Kidney (tissue), 14 donors: ENCODE results near the gene ACKR3. TPM values are rescaled to one million over a fixed set of nuclear protein-coding genes. Genes with fewer than 3 reads are reported as not detected.

Experiments used
- DNase-seq, 5 donors: peaks; one replicate each; pipeline ENCODE4 v3.0.0-alpha.2; 2013 to 2020
- FAIRE-seq: peaks from 2 replicates; lab custom pipeline; 2012; peaks lifted over from hg19 to GRCh38; lab: Jason Lieb, UNC
- H3K27ac ChIP-seq, 2 donors: one replicate each; pipeline ENCODE4 v1.7.0; 2013; ENCODE audit warnings: low read depth in 2 of 2, low read length in 2 of 2, inconsistent platforms in 1 of 2
- H3K27me3 ChIP-seq: one replicate; pipeline ENCODE4 v1.7.1; 2013; ENCODE audit warnings: low read length, inconsistent platforms; ENCODE audit not compliant: control insufficient read depth, insufficient read depth
- H3K36me3 ChIP-seq, 3 donors: one replicate each; pipeline versions ENCODE4 v1.7.0 to v1.7.1; 2013; ENCODE audit warnings: low read length in 3 of 3, control low read depth in 1 of 3, inconsistent platforms in 1 of 3; ENCODE audit not compliant: insufficient read depth in 3 of 3, control insufficient read depth in 2 of 3
- H3K4me1 ChIP-seq, 3 donors: one replicate each; pipeline versions ENCODE4 v1.7.0 to v1.7.1; 2013; ENCODE audit warnings: low read length in 3 of 3, inconsistent platforms in 1 of 3, low read depth in 1 of 3; ENCODE audit not compliant: control insufficient read depth in 2 of 3, insufficient read depth in 2 of 3
- H3K4me3 ChIP-seq, 3 donors: one replicate each; pipeline versions ENCODE4 v1.7.0 to v1.8.1; 2013; ENCODE audit warnings: low read length in 3 of 3, control low read depth in 1 of 3, inconsistent platforms in 1 of 3
- H3K9ac ChIP-seq, 3 donors: one replicate each; pipeline versions ENCODE4 v1.7.0 to v1.7.1; 2013; ENCODE audit warnings: low read length in 3 of 3, control low read depth in 1 of 3, inconsistent platforms in 1 of 3
- H3K9me3 ChIP-seq, 3 donors: one replicate each; pipeline versions ENCODE4 v1.7.0 to v1.7.1; 2013; ENCODE audit warnings: low read length in 3 of 3, control low read depth in 1 of 3, inconsistent platforms in 1 of 3; ENCODE audit not compliant: control insufficient read depth in 2 of 3, insufficient read depth in 1 of 3
- intact Hi-C: fragments of 100-400 bp; cut with DNase I; formaldehyde crosslinking; loops from one replicate; pipeline ENCODE4 v1.11.1; 2022
- polyA plus RNA-seq: library from polyadenylated mRNA; stranded (reverse); fragments of 350-450 nt; fragmentation: Illumina TruSeq; extraction: RNeasy Lipid Tissue Mini Kit (QIAGEN cat#74804); gene quantifications from one replicate; pipeline ENCODE4 v1.2.3, GENCODE V29; 2014; ENCODE audit warnings: low read depth, low replicate concordance; ENCODE audit not compliant: insufficient read depth
- total RNA-seq: library from RNA; stranded (reverse); fragmentation: NEBNext Ultra II Directional; extraction: Animal tissue kit (Norgen Biotek cat#: 25700); gene quantifications from one replicate; pipeline ENCODE4 v1.2.1, GENCODE V29; 2021
- TF ChIP-seq, protein P1 (sequence below): IDR thresholded peaks from 3 replicates; pipeline ENCODE4 v1.5.1; 2012; ENCODE audit warnings: mild to moderate bottlenecking, moderate library complexity, borderline replicate concordance; ENCODE audit not compliant: insufficient read depth; ENCODE audit errors: extremely low read depth
- donor health status: control.
- donor health status: control.
- donor health status: control.
- donor health status: control.
- donor health status: control.
- donor health status: DM: yes; HTN: yes; CAD: no.
- donor health status: Normal renal cell carcinoma (clear cell type).

Gene ACKR3
- total and polyA plus RNA-seq, 2 donors from 2014 or later = 6.9 to 8.7 TPM

- Histone ChIP-seq H3K27me3 (no peaks in the 10 kb centered on the region), H3K4me1 (peaks cover 0 to 2% (median 0%) of the 10 kb centered on the region in 3 donors), H3K9me3 (no peaks in the 10 kb centered on the region), H3K27ac (no peak overlapping the region), H3K36me3 (peaks cover 4 to 10% (median 7%) of the 10 kb centered on the region in 3 donors), H3K9ac (no peak overlapping the region), H3K4me3 (no peak overlapping the region)
- FAIRE-seq (no peak), DNase-seq (no peak)
- TF ChIP-seq, protein P1, sequence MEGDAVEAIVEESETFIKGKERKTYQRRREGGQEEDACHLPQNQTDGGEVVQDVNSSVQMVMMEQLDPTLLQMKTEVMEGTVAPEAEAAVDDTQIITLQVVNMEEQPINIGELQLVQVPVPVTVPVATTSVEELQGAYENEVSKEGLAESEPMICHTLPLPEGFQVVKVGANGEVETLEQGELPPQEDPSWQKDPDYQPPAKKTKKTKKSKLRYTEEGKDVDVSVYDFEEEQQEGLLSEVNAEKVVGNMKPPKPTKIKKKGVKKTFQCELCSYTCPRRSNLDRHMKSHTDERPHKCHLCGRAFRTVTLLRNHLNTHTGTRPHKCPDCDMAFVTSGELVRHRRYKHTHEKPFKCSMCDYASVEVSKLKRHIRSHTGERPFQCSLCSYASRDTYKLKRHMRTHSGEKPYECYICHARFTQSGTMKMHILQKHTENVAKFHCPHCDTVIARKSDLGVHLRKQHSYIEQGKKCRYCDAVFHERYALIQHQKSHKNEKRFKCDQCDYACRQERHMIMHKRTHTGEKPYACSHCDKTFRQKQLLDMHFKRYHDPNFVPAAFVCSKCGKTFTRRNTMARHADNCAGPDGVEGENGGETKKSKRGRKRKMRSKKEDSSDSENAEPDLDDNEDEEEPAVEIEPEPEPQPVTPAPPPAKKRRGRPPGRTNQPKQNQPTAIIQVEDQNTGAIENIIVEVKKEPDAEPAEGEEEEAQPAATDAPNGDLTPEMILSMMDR = no peak
- intact Hi-C loops = no loop called here
These were observed 14.1 kb downstream of the ACKR3 start for GRCh38 chr2:236583621-236584203.

- DNase-seq (no peak), FAIRE-seq (no peak)
- H3K36me3 ChIP-seq = peaks cover 4 to 10% (median 7%) of the 10 kb centered on the region in 3 donors
- H3K27me3 ChIP-seq = no peaks in the 10 kb centered on the region
- H3K4me1 ChIP-seq = no peaks in the 10 kb centered on the region
- no peak overlapping the region for H3K27ac ChIP-seq
- intact Hi-C loops = no loop called here
- no peaks in the 10 kb centered on the region for H3K9me3 ChIP-seq
- H3K9ac ChIP-seq = no peak overlapping the region
- no peak overlapping the region for H3K4me3 ChIP-seq
- TF ChIP-seq, protein P1 = no peak
These were observed 15.1 kb downstream of the ACKR3 start for GRCh38 chr2:236584521-236585384.

DNA sequence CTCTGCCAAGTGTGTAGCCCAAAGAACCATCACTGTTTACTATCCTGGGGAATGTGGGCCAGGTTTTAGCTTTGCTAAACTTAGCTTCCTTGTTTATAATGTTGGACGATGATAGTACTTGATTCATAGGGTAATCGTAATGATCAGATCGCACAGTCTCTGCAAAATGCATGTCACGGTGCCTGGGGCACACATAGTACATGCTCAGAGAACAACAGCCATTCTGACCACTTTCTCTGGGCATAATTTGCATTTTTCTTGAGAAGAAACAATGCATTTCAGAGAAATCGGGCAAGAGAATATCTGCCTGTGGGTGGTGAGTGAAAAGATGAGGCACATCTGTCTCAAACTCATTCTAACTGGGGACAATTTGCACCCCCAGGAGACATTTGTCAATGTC is 16.3 kb downstream of the ACKR3 start:
- FAIRE-seq (no peak), DNase-seq (no peak)
- H3K9me3 ChIP-seq = no peaks in the 10 kb centered on the region
- intact Hi-C loops = no loop called here
- no peak overlapping the region for H3K27ac ChIP-seq
- H3K36me3 ChIP-seq = peaks cover 3 to 4% (median 3%) of the 10 kb centered on the region in 3 donors
- H3K4me3 ChIP-seq = no peak overlapping the region
- TF ChIP-seq, protein P1 = no peak
- H3K9ac ChIP-seq = no peak overlapping the region
- no peaks in the 10 kb centered on the region for H3K27me3 ChIP-seq
- no peaks in the 10 kb centered on the region for H3K4me1 ChIP-seq
